Measurements from ENCODE around the gene FGF9.

FGF9 gene

GRCh38 chr13:21670883-21671619 lies at the start of gene FGF9:
Gene FGF9, plus strand, starts transcription at chr13:21671073. Its CDS starts 840 bp downstream, at chr13:21671913.
- ATAC-seq = peak; percentile 91

- ATAC-seq = no peak
Observed at GRCh38 chr13:21625366-21625765, 45.5 kb upstream of the FGF9 start.

- no peak for ATAC-seq
Observed at GRCh38 chr13:21632196-21632595, 38.7 kb upstream of the FGF9 start.

GRCh38 chr13:21636656-21637055 lies 34.2 kb upstream of the FGF9 start:
- ATAC-seq = no peak

- peak in 1 of 2 donors; percentile 51 for ATAC-seq
Observed at GRCh38 chr13:21637296-21637695, 33.6 kb upstream of the FGF9 start.

GRCh38 chr13:21638319-21639282 lies 32.3 kb upstream of the FGF9 start:
- no peak for ATAC-seq

- no peak for ATAC-seq
Observed at GRCh38 chr13:21639561-21639960, 31.3 kb upstream of the FGF9 start.

- no peak for ATAC-seq
Observed at GRCh38 chr13:21641629-21642028, 29.2 kb upstream of the FGF9 start.

GRCh38 chr13:21657538-21657937 lies 13.3 kb upstream of the FGF9 start:
- no peak for ATAC-seq

GRCh38 chr13:21659087-21659486 lies 11.8 kb upstream of the FGF9 start:
- ATAC-seq = no peak

GRCh38 chr13:21661097-21661909 lies 9.6 kb upstream of the FGF9 start:
- ATAC-seq = no peak

- ATAC-seq = no peak
Observed at GRCh38 chr13:21663197-21663596, 7.7 kb upstream of the FGF9 start.

- ATAC-seq = no peak
Observed at GRCh38 chr13:21668732-21669275, 2.1 kb upstream of the FGF9 start.

- ATAC-seq = peak; percentile 18 to 36
Observed at GRCh38 chr13:21670006-21670882, 629 bp upstream of the FGF9 start.

GRCh38 chr13:21671620-21672286 lies 880 bp downstream of the FGF9 start:
- no peak for ATAC-seq

- no peak for ATAC-seq
Observed at GRCh38 chr13:21672287-21672680, 1.4 kb downstream of the FGF9 start.

- no peak for ATAC-seq
Observed at GRCh38 chr13:21672796-21673538, 2.1 kb downstream of the FGF9 start.

GRCh38 chr13:21673539-21673788 lies 2.6 kb downstream of the FGF9 start:
- ATAC-seq = no peak

- ATAC-seq = peak in 1 of 2 donors; percentile 8
Observed at GRCh38 chr13:21673789-21674489, 3.1 kb downstream of the FGF9 start.

GRCh38 chr13:21674490-21675009 lies 3.7 kb downstream of the FGF9 start:
- ATAC-seq = no peak

Measured in activated CD4-positive, CD25-positive, alpha-beta regulatory T cell treated with anti-CD3 and anti-CD28 coated beads, Interleukin-2, amount 50 U/mL, for 24 hours (primary cell).